ENCODE data around the gene NDOR1.

NDOR1 gene

DNA sequence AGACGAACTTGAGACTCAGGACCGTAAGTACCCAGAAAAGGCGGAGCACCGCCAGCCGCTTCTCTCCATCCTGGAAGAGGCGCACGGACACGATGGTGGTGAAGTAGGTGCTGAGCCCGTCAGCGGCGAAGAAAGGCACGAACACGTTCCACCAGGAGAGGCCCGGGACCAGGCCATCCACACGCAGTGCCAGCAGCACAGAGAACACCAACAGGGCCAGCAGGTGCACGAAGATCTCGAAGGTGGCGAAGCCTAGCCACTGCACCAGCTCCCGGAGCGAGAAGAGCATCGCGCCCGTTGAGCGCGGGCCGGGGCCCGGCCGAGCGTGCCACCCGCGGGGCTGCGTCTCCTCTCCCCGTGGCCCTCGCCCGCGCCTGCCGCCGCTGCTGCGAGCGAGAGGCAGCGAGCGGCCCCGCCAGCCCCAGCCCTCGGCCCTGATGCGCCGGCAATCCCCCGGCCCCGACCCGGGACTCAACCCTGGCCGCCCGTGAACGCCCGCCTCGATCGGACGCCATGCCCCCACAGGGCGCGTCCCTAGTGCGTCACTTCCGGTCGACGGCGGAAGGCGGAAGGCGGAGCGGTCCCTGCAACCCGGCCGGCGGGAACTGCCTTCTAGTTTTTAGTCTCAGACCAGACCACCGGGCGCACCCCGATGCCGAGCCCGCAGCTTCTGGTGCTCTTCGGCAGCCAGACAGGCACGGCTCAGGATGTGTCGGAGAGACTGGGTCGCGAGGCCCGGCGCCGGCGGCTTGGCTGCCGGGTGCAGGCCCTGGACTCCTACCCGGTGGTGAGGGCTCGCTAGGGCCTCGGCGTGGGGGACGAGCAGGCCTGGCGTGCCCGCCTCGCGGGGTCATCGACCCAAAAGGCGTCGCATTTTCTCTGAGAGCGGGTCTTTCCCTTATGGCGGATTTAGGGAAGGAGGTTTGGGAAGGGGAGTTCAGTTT lies at the start of gene NDOR1, which contains the start of gene TMEM203:
Gene NDOR1, plus strand, starts transcription at position 575 of the 944 bp plus-strand sequence. Its CDS starts 78 bp downstream, at position 653.
Gene TMEM203, minus strand, starts transcription at position 523 of the 944 bp plus-strand sequence. Its CDS starts 234 bp downstream, at position 289.
- peak within 1 kb of the TSS; percentile 80 to 94 for H3K9ac ChIP-seq (ENCODE audit: low read length in 2 of 2)
- no peaks in the 10 kb centered on the region for H3K36me3 ChIP-seq (ENCODE audit: control insufficient read depth in 2 of 2, insufficient read depth in 2 of 2, low read length in 2 of 2)
- no peaks in the 10 kb centered on the region for H3K27me3 ChIP-seq (ENCODE audit: control insufficient read depth in 1 of 2, insufficient read depth in 2 of 2, low read length in 2 of 2)
- H3K4me3 ChIP-seq (ENCODE audit: low read length in 2 of 2), result peak within 1 kb of the TSS; percentile 95 to 99
- H3K9me3 ChIP-seq (ENCODE audit: control insufficient read depth in 2 of 2, low read length in 2 of 2), result no peaks in the 10 kb centered on the region
- H3K27ac ChIP-seq (ENCODE audit: low read length), result peak within 1 kb of the TSS; percentile 70
- peaks cover 41% of the 10 kb centered on the region for H3K4me1 ChIP-seq (ENCODE audit: control insufficient read depth, insufficient read depth, low read length)

DNA sequence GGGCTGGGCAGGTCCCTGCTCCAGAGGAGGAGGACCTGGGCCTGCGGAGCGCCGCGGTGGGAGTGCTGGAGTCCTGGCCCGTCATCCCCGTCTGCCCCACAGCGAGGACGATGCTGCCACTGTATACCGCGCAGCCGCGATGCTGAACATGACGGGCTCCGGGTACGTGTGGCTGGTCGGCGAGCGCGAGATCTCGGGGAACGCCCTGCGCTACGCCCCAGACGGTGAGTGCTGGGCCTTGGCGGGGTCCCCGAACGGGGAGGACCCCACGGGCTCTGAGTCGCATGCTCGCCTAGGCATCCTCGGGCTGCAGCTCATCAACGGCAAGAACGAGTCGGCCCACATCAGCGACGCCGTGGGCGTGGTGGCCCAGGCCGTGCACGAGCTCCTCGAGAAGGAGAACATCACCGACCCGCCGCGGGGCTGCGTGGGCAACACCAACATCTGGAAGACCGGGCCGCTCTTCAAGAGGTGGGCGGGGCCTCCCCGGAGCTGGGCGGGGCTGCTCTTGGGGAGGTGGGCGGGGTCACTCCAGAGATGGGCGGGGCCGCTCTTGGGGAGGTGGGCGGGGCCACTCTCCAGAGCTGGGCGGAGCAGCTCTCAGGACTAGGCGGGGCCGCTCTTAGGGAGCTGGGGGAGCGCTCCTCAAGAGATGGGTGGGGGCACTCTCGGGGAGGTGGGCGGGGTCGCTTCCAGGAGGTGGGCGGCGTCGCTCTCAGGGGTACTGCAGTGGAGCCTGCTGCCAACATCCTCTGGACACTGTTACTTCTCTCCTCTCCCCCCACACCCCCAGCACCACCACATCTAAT lies 48.7 kb upstream of the NDOR1 start:
- H3K36me3 ChIP-seq (ENCODE audit: control insufficient read depth in 2 of 2, insufficient read depth in 2 of 2, low read length in 2 of 2), result no peaks in the 10 kb centered on the region
- no peak overlapping the region for H3K9ac ChIP-seq (ENCODE audit: low read length in 2 of 2)
- H3K27ac ChIP-seq (ENCODE audit: low read length), result no peak overlapping the region
- H3K27me3 ChIP-seq (ENCODE audit: control insufficient read depth in 1 of 2, insufficient read depth in 2 of 2, low read length in 2 of 2), result peaks cover 49 to 60% of the 10 kb centered on the region in 2 donors
- H3K4me1 ChIP-seq (ENCODE audit: control insufficient read depth, insufficient read depth, low read length), result peaks cover 5% of the 10 kb centered on the region
- H3K9me3 ChIP-seq (ENCODE audit: control insufficient read depth in 2 of 2, low read length in 2 of 2), result no peaks in the 10 kb centered on the region
- peak overlapping the region in 1 of 2 donors; percentile 54 for H3K4me3 ChIP-seq (ENCODE audit: low read length in 2 of 2)

DNA sequence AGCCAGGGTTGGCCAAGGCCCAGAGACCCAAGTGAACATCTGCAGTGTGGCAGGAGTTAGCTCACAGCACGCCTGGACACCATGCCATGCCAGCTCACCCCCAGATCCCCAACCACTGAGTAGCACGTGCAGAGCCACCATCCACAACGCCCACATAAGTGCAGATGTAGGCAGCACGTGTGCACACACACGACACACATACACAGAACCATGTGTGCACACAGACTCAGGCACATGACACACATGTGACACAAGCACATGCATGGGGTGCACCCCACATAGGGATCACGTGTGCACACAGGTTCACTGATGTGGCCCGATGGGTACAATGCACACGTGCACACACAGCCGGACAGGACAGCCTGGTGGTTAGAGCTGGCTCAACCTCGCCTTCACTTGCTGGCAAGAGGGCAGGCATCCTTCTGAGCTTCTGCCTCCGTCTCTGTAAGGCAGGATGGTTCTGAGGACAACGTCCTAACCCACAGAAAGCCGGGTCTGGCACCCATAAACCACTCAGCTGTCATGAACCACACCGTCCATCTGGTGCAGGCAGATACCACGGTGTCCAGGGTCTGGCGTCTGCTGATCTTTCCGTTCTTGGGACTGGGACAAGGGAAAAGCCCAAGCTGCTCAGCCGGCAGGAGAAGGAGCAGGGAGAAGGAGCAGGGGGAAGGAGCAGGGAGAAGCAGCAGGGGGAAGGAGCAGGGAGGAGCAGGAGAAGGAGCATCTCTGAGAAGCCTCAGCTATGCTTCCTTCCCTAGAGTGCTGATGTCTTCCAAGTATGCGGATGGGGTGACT lies 47.7 kb upstream of the NDOR1 start:
- Histone ChIP-seq H3K4me1 (ENCODE audit: control insufficient read depth, insufficient read depth, low read length) (peaks cover 13% of the 10 kb centered on the region), H3K27ac (ENCODE audit: low read length) (no peak overlapping the region), H3K36me3 (ENCODE audit: control insufficient read depth in 2 of 2, insufficient read depth in 2 of 2, low read length in 2 of 2) (no peaks in the 10 kb centered on the region), H3K27me3 (ENCODE audit: control insufficient read depth in 1 of 2, insufficient read depth in 2 of 2, low read length in 2 of 2) (peaks cover 52 to 68% of the 10 kb centered on the region in 2 donors), H3K9me3 (ENCODE audit: control insufficient read depth in 2 of 2, low read length in 2 of 2) (no peaks in the 10 kb centered on the region), H3K9ac (ENCODE audit: low read length in 2 of 2) (no peak overlapping the region), H3K4me3 (ENCODE audit: low read length in 2 of 2) (no peak overlapping the region)

DNA sequence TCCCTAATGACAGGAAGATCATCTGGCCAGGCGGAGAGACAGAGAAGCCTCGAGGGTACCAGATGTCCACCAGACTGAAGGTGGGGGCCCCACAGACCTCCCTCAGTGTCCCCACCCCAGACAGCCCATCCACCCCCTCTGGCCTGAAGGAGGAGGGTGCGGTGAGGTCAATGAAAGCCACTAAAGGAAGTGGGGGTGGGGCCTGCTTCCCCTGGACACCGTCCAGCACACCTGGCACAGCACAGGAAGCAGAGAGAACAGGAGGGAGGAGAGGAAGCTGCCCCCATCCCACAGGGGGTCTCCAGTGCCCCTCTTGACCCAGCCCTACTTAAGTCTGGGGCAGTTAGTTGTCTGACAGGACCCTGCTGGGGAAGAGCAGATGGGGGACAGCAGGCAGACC lies 46.9 kb upstream of the NDOR1 start:
- Histone ChIP-seq H3K9me3 (ENCODE audit: control insufficient read depth in 2 of 2, low read length in 2 of 2) (no peaks in the 10 kb centered on the region), H3K4me1 (ENCODE audit: control insufficient read depth, insufficient read depth, low read length) (peaks cover 16% of the 10 kb centered on the region), H3K4me3 (ENCODE audit: low read length in 2 of 2) (no peak overlapping the region), H3K36me3 (ENCODE audit: control insufficient read depth in 2 of 2, insufficient read depth in 2 of 2, low read length in 2 of 2) (no peaks in the 10 kb centered on the region), H3K27ac (ENCODE audit: low read length) (no peak overlapping the region), H3K27me3 (ENCODE audit: control insufficient read depth in 1 of 2, insufficient read depth in 2 of 2, low read length in 2 of 2) (peaks cover 53 to 76% of the 10 kb centered on the region in 2 donors), H3K9ac (ENCODE audit: low read length in 2 of 2) (no peak overlapping the region)

DNA sequence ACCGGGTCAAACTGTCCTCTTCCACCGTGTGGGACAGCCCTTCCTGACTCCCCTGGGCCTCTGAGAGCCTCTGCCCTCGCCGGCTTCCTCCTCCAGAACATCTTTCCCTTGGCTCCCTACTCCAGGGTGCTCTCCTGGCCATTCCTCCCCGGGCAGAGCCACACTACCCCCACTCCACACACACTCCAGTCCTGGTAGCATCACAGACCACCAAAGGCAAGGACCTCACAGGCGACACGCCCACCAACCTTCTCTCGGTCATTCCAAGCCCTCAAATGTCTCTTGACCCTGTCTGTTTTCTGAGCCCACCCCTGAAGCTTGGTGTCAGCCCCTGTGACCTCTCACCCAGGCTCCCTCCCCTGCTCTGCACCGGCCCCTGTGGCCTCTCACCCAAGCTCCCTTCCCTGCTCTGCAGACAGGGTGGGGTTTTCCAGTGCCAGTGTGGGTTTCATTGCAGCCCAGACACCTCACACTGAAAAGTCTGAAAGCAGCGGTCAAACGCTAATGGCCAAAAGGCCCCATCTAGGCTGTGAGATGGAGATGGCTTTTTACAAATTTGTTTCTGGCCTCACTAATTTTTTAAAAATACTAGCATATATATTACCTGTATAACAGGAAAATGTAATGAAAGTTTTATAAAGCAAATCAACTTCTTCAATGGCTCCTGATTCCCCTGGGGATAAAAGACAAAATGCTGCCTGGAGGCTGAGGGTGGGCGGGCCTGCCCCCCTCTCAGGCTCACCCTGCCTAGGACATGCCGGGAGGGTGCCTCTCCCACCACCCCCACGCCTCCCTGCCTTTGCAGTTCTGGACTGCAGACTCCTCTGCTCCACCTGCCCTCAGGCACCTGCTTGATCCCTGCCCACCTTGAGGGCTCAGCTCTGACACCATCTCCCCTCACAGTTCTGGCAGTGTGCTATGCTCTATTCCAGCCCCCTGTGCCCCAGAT lies 46.1 kb upstream of the NDOR1 start:
- H3K27ac ChIP-seq (ENCODE audit: low read length), result no peak overlapping the region
- H3K36me3 ChIP-seq (ENCODE audit: control insufficient read depth in 2 of 2, insufficient read depth in 2 of 2, low read length in 2 of 2), result no peaks in the 10 kb centered on the region
- peaks cover 16% of the 10 kb centered on the region for H3K4me1 ChIP-seq (ENCODE audit: control insufficient read depth, insufficient read depth, low read length)
- H3K9ac ChIP-seq (ENCODE audit: low read length in 2 of 2), result no peak overlapping the region
- peaks cover 60 to 83% of the 10 kb centered on the region in 2 donors for H3K27me3 ChIP-seq (ENCODE audit: control insufficient read depth in 1 of 2, insufficient read depth in 2 of 2, low read length in 2 of 2)
- H3K4me3 ChIP-seq (ENCODE audit: low read length in 2 of 2), result no peak overlapping the region
- H3K9me3 ChIP-seq (ENCODE audit: control insufficient read depth in 2 of 2, low read length in 2 of 2), result no peaks in the 10 kb centered on the region

DNA sequence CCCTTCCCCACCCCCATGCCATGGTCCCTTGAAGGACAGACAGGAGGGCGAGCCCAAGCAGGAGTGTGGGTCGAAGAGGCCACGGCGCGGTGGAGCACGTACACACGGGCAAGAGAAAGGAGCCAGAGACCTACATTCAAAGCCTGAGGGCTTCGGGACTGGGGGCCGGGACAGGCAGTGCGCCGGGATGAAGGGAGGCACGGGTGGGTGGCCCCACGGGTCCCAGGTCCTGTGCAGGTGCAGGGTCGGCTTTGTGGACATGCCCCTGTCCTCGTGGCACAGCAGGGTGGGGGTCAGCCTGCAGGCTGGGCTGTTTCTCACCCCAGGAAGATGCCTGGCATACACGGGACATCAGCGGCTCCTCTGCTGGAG lies 45.5 kb upstream of the NDOR1 start:
- Histone ChIP-seq H3K27ac (ENCODE audit: low read length) (no peak overlapping the region), H3K9ac (ENCODE audit: low read length in 2 of 2) (no peak overlapping the region), H3K9me3 (ENCODE audit: control insufficient read depth in 2 of 2, low read length in 2 of 2) (no peaks in the 10 kb centered on the region), H3K4me1 (ENCODE audit: control insufficient read depth, insufficient read depth, low read length) (peaks cover 16% of the 10 kb centered on the region), H3K36me3 (ENCODE audit: control insufficient read depth in 2 of 2, insufficient read depth in 2 of 2, low read length in 2 of 2) (no peaks in the 10 kb centered on the region), H3K4me3 (ENCODE audit: low read length in 2 of 2) (no peak overlapping the region), H3K27me3 (ENCODE audit: control insufficient read depth in 1 of 2, insufficient read depth in 2 of 2, low read length in 2 of 2) (peaks cover 66 to 88% of the 10 kb centered on the region in 2 donors)

DNA sequence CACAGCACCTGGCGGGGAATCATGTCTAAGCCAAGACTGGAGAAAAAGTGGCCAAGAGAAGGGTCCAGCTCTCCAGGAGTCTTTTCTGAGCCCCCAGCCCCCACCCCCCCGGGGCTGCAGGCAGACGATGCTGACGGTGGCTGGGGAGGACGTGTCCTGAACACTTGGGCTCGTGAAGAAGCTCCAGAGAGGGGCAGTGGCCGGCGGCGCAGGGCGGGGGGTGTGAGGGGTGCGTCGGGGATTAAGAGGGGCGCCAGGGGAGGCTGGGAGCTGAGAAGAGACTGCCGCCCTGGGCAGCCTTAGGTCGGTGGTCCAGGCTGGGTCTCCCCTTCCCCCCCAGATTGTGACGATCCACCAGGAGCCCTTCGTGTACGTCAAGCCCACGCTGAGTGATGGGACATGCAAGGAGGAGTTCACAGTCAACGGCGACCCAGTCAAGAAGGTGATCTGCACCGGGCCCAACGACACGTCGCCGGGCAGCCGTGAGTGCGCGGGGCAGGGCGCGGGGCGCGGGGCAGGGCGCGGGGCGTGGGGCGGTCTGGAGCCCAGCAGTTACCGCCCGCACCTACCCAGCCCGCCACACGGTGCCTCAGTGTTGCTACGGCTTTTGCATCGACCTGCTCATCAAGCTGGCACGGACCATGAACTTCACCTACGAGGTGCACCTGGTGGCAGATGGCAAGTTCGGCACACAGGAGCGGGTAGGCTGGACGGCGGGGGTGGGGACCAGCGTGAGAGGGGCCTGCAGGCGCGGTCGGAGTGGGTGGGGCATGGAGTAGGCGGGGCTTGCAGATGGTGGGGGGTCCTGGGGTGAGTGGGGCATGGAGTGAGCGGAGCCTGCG lies 44.6 kb upstream of the NDOR1 start:
- Histone ChIP-seq H3K4me3 (ENCODE audit: low read length in 2 of 2) (no peak overlapping the region), H3K27ac (ENCODE audit: low read length) (no peak overlapping the region), H3K36me3 (ENCODE audit: control insufficient read depth in 2 of 2, insufficient read depth in 2 of 2, low read length in 2 of 2) (no peaks in the 10 kb centered on the region), H3K9me3 (ENCODE audit: control insufficient read depth in 2 of 2, low read length in 2 of 2) (no peaks in the 10 kb centered on the region), H3K27me3 (ENCODE audit: control insufficient read depth in 1 of 2, insufficient read depth in 2 of 2, low read length in 2 of 2) (peaks cover 67 to 88% of the 10 kb centered on the region in 2 donors), H3K9ac (ENCODE audit: low read length in 2 of 2) (no peak overlapping the region), H3K4me1 (ENCODE audit: control insufficient read depth, insufficient read depth, low read length) (peaks cover 16% of the 10 kb centered on the region)

DNA sequence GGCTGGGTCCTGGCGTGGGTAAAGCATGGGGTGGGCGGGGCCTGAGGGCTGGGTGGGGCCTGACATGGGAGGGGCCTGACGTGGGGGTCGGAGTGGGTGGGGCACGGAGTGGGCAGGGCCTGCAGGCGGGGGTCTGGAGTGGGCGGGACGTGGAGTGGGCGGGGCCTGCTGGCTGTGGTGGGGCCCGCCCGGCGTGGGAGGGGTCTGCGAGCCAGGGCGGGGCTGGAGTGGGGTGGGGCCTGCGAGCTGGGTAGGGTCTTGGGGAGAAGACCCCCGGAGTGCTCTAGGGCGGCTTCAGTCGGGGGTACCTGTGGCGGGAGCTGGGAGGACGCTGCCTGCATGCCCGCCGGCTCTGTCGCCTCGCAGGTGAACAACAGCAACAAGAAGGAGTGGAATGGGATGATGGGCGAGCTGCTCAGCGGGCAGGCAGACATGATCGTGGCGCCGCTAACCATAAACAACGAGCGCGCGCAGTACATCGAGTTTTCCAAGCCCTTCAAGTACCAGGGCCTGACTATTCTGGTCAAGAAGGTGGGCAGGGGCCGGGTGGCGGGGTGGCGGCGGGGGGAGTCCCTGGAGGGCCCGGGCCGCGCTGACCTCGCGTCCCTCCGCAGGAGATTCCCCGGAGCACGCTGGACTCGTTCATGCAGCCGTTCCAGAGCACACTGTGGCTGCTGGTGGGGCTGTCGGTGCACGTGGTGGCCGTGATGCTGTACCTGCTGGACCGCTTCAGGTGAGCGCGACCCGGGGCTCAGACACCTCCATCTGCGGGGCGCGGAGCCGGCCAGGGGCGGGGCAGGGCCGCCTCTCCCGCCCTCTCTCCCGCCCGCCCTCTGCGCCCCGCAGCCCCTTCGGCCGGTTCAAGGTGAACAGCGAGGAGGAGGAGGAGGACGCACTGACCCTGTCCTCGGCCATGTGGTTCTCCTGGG lies 43.7 kb upstream of the NDOR1 start:
- Histone ChIP-seq H3K36me3 (ENCODE audit: control insufficient read depth in 2 of 2, insufficient read depth in 2 of 2, low read length in 2 of 2) (no peaks in the 10 kb centered on the region), H3K4me3 (ENCODE audit: low read length in 2 of 2) (no peak overlapping the region), H3K27ac (ENCODE audit: low read length) (no peak overlapping the region), H3K4me1 (ENCODE audit: control insufficient read depth, insufficient read depth, low read length) (peaks cover 11% of the 10 kb centered on the region), H3K9me3 (ENCODE audit: control insufficient read depth in 2 of 2, low read length in 2 of 2) (no peaks in the 10 kb centered on the region), H3K9ac (ENCODE audit: low read length in 2 of 2) (no peak overlapping the region), H3K27me3 (ENCODE audit: control insufficient read depth in 1 of 2, insufficient read depth in 2 of 2, low read length in 2 of 2) (peaks cover 68 to 88% of the 10 kb centered on the region in 2 donors)
